Gastrocnemius medialis (tissue), 4 donors: Measurements from ENCODE around the gene ZNF513. TPM values are rescaled to one million over a fixed set of nuclear protein-coding genes. Genes with fewer than 3 reads are reported as not detected.
"Not testable (repeated sequence)": the region's sequence is repeated elsewhere in the genome, so short reads cannot be mapped to it uniquely, and the experiment has no call there.

Experiments
- ATAC-seq, 2 donors: fragments of 150-250 bp; one replicate each; pipeline ENCODE4 v1.9.1; 2016
- DNase-seq, 2 donors: peaks; one replicate each; pipeline ENCODE4 v3.0.0-alpha.2; 2019
- H3K27ac ChIP-seq, 4 donors: fragments of 200-600 bp; sonication (generic); 1 replicate in 1 of 4; 2 replicates in 3 of 4; pipeline ENCODE4 v1.5.1; 2016 to 2018; ENCODE audit warnings: mild to moderate bottlenecking in 2 of 4, moderate library complexity in 1 of 4
- H3K27me3 ChIP-seq, 3 donors: fragments of 200-600 bp; sonication (generic) in 2 of 3; 1 replicate in 1 of 3; 2 replicates in 2 of 3; pipeline versions ENCODE4 v1.5.1 to v1.6.0; 2016 to 2019; ENCODE audit warnings: mild to moderate bottlenecking in 1 of 3, moderate library complexity in 1 of 3
- H3K36me3 ChIP-seq, 2 donors: fragments of 200-600 bp; sonication (generic) in 1 of 2; one replicate each; pipeline ENCODE4 v1.5.1; 2017 to 2018
- H3K4me1 ChIP-seq, 2 donors: fragments of 200-600 bp; sonication (generic) in 1 of 2; one replicate each; pipeline ENCODE4 v1.5.1; 2016 to 2017; ENCODE audit warnings: mild to moderate bottlenecking in 2 of 2
- H3K4me3 ChIP-seq, 4 donors: fragments of 200-600 bp; sonication (generic) in 3 of 4; 1 replicate in 1 of 4; 2 replicates in 3 of 4; pipeline ENCODE4 v1.5.1; 2016 to 2019; ENCODE audit warnings: mild to moderate bottlenecking in 2 of 4
- H3K9me3 ChIP-seq, 3 donors: fragments of 200-600 bp; sonication (generic) in 2 of 3; 1 replicate in 1 of 3; 2 replicates in 2 of 3; pipeline ENCODE4 v1.5.1; 2016 to 2019
- POLR2A ChIP-seq, 2 donors: fragments of 450-650 bp; IDR thresholded peaks; one replicate each; pipeline ENCODE4 v1.6.1; 2017; ENCODE audit warnings: antibody characterized with exemption in 2 of 2, mild to moderate bottlenecking in 2 of 2, moderate library complexity in 2 of 2
- in situ Hi-C, 4 donors: fragments of 200-750 bp; cut with MboI; loops; one replicate each; pipeline versions ENCODE4 v1.15.0 to v1.8.0; 2017; ENCODE audit warnings: low sequenced_read_pairs in 4 of 4
- intact Hi-C: fragments of 100-400 bp; cut with DNase I; formaldehyde crosslinking; loops from one replicate; pipeline ENCODE4 v1.15.1; 2023; ENCODE audit warnings: low total_unique reads
- total RNA-seq, 4 donors: library from RNA; depleted of rRNA; stranded (reverse); fragments of >200 nt; gene quantifications; one replicate each; pipeline versions ENCODE4 v1.1.0 to v1.2.3, GENCODE V29; 2016
- TF ChIP-seq, protein P1 (sequence below), 5 experiments: fragments of 450-650 bp in 3 of 5; fragments of 200-600 bp in 2 of 5; sonication (generic) in 2 of 5; IDR thresholded peaks in 4 of 5; conservative IDR thresholded peaks in 1 of 5; 1 replicate in 4 of 5; 2 replicates in 1 of 5; pipeline ENCODE4 v1.5.1; 2016 to 2019; ENCODE audit warnings: antibody characterized with exemption in 5 of 5, mild to moderate bottlenecking in 3 of 5, moderate library complexity in 3 of 5

Gene ZNF513
- total RNA-seq, 4 donors from 2014 or later = 2.0 to 7.6 (median 4.5) TPM

DNA sequence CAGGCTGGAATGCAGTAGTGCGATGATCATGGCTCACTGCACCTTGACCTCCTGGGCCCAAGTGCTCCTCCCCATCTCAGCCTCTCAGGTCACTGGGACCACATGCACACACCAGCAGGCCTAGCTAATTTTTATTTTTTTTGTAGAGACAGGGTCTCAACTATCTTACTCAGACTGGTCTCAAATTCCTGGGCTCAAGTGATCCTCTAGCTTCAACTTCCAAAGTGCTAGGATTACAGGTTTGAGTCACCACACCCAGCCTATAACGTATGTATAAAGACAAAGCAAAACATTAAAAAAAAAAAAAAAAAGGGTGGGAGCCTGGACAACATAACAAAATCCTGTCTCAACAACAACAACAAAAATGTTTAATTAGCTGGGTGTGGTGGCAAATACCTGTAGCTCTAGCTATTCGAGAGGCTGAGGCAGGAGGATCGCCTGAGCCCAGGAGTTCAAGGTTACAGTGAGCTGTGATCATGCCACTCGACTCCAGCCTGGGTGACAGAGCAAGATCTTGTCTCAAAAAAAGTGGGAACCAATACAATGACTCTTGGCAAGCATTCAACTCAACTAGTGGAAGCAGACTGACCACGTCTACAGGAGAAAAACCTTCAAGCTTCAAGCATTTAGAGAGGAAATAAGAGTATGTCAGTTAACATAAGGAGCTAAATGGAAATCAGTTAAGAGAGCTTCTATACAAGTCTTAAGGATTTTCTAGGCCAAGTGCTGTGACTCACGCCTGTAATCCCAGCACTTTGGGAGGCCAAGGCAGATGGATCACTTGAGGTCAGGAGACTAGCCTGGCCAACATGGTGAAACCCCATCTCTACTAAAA, 26.6 kb downstream of the ZNF513 start:
- intact Hi-C loops = no loop called here
- DNase-seq (peak; percentile 40 to 80), ATAC-seq (peak in 1 of 2 donors; percentile 29)

GRCh38 chr2:27353386-27353761, 27.2 kb downstream of the ZNF513 start:
- H3K36me3 ChIP-seq, DNase-seq, in situ Hi-C loops, ATAC-seq, H3K9me3 ChIP-seq, intact Hi-C loops, H3K4me3 ChIP-seq, H3K27me3 ChIP-seq: not testable (repeated sequence)
- peaks cover 40 to 53% of the 10 kb centered on the region in 2 donors for H3K4me1 ChIP-seq
- H3K27ac ChIP-seq = peak overlapping the region; percentile 92 to 99 (median 94)

More for the DNA sequence above, 26.6 kb downstream of the ZNF513 start:
- no peak for TF ChIP-seq POLR2A (IDR thresholded peaks at IDR 0.05)
- TF ChIP-seq, protein P1, sequence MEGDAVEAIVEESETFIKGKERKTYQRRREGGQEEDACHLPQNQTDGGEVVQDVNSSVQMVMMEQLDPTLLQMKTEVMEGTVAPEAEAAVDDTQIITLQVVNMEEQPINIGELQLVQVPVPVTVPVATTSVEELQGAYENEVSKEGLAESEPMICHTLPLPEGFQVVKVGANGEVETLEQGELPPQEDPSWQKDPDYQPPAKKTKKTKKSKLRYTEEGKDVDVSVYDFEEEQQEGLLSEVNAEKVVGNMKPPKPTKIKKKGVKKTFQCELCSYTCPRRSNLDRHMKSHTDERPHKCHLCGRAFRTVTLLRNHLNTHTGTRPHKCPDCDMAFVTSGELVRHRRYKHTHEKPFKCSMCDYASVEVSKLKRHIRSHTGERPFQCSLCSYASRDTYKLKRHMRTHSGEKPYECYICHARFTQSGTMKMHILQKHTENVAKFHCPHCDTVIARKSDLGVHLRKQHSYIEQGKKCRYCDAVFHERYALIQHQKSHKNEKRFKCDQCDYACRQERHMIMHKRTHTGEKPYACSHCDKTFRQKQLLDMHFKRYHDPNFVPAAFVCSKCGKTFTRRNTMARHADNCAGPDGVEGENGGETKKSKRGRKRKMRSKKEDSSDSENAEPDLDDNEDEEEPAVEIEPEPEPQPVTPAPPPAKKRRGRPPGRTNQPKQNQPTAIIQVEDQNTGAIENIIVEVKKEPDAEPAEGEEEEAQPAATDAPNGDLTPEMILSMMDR (IDR thresholded peaks at IDR 0.05 in 4 of 5, conservative IDR thresholded peaks at IDR 0.05 in 1 of 5) = no peak
- H3K4me3 ChIP-seq = no peak overlapping the region
- H3K9me3 ChIP-seq = no peaks in the 10 kb centered on the region
- peak overlapping the region; percentile 92 to 99 (median 94) for H3K27ac ChIP-seq
- in situ Hi-C loops = no loop called here
- no peaks in the 10 kb centered on the region for H3K27me3 ChIP-seq
- no peaks in the 10 kb centered on the region for H3K36me3 ChIP-seq
- H3K4me1 ChIP-seq = peaks cover 42 to 53% of the 10 kb centered on the region in 2 donors

DNA sequence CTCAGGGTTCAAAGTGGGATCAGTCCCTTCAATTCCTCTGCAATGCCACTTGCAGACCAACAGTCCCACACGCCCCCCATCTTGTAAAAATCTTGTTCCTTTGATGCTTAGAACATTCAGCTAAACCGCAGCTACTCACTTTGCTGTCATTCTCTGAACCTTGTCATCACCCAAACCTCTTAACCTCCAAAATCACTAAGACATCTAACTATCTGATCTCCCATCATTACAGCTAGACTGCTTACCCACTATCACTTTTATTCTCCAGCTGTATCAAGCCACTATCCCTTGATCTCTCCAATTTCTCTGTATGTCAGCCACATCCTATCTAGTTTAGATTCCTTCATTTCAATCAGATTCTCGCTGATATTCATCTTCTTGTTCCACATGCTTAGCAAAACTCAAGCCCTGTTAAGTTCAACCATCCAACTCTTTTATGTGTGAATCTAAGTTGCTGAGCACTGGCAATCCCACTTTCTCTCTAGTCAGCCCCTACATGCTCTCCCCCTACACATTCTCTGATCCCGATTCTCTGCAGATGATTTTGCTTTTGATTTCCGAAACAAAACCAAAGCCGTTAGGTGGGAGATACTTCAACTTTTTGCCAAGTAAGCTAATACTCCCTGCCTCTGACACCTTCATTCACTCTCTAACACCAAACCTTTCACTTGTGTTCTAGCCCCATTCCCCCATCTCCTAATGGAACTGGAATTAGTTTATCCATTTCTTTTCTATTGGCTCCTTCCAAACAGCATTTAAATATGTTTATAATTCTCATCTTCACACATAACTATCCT, 28.5 kb downstream of the ZNF513 start:
- no peak for ATAC-seq
- no peak for TF ChIP-seq POLR2A (IDR thresholded peaks at IDR 0.05)
- Histone ChIP-seq H3K4me3 (no peak overlapping the region), H3K4me1 (peaks cover 29 to 47% of the 10 kb centered on the region in 2 donors), H3K27ac (peak overlapping the region in 1 of 4 donors; percentile 7), H3K36me3 (no peaks in the 10 kb centered on the region), H3K27me3 (no peaks in the 10 kb centered on the region), H3K9me3 (no peaks in the 10 kb centered on the region)
- intact Hi-C loops = no loop called here
- DNase-seq = no peak
- in situ Hi-C loops = no loop called here

- TF ChIP-seq, protein P1 (IDR thresholded peaks at IDR 0.05 in 4 of 5, conservative IDR thresholded peaks at IDR 0.05 in 1 of 5) = no peak
- TF ChIP-seq POLR2A (IDR thresholded peaks at IDR 0.05) = no peak
- no peak for ATAC-seq
- Histone ChIP-seq H3K9me3 (no peaks in the 10 kb centered on the region), H3K27me3 (no peaks in the 10 kb centered on the region), H3K27ac (no peak overlapping the region), H3K36me3 (no peaks in the 10 kb centered on the region), H3K4me3 (no peak overlapping the region), H3K4me1 (peaks cover 22 to 43% of the 10 kb centered on the region in 2 donors)
- in situ Hi-C loops (no loop called here), intact Hi-C loops (no loop called here)
- DNase-seq = no peak
Measured at GRCh38 chr2:27350106-27350693, 30.3 kb downstream of the ZNF513 start.

DNA sequence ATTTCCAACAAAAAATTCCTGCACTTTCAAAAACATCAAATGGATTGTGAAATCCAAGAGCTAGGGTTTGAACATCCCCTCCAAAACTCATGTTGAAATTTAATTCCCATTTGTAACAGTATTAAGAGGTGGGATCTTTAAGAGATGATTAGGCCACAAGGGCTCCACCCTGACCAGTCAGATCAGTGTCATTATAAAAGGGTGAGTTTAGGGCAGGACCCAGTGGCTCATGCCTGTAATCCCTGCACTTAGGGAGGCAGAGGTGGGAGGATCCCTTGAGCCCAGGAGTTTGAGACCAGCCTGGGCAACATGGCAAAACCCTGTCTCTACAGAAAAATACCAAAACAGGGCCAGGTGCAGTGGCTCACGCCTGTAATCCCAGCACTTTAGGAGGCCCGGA, 32.9 kb downstream of the ZNF513 start:
- no peak for TF ChIP-seq POLR2A (IDR thresholded peaks at IDR 0.05)
- TF ChIP-seq, protein P1 (IDR thresholded peaks at IDR 0.05 in 4 of 5, conservative IDR thresholded peaks at IDR 0.05 in 1 of 5) = no peak
- Histone ChIP-seq H3K36me3 (peaks cover 0 to 3% of the 10 kb centered on the region in 2 donors), H3K27me3 (no peaks in the 10 kb centered on the region), H3K9me3 (no peaks in the 10 kb centered on the region), H3K4me3 (no peak overlapping the region), H3K27ac (no peak overlapping the region), H3K4me1 (peaks cover 0 to 18% of the 10 kb centered on the region in 2 donors)
- ATAC-seq = peak in 1 of 2 donors; percentile 23
- no peak for DNase-seq
- intact Hi-C loops = no loop called here
- in situ Hi-C loops = no loop called here
